Measurements from ENCODE around the gene SLC29A3.
"Not testable (repeated sequence)": the region's sequence is repeated elsewhere in the genome, so short reads cannot be mapped to it uniquely, and the experiment has no call there.

SLC29A3 gene

GRCh38 chr10:71284544-71285179 is 34.4 kb upstream of the SLC29A3 start:
- no peak for DNase-seq

DNA sequence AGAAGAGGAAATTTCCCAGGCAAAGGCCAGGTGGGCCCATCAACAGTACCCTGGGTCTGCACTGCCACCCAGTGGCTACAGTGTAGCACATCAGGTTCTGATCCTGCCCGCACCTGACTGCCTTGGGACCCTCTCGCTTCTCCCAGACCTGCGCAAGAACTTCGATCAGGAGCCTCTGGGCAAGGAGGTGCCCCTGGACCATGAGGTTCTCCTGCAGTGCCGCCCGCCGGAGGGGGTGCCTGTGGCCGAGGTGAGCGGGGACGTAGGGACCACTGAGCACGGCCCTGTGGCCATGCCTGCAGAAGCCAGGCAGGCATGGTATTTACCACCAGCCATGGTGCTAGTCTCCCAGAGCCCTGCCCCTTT is 33.9 kb upstream of the SLC29A3 start:
- no peak for DNase-seq

DNA sequence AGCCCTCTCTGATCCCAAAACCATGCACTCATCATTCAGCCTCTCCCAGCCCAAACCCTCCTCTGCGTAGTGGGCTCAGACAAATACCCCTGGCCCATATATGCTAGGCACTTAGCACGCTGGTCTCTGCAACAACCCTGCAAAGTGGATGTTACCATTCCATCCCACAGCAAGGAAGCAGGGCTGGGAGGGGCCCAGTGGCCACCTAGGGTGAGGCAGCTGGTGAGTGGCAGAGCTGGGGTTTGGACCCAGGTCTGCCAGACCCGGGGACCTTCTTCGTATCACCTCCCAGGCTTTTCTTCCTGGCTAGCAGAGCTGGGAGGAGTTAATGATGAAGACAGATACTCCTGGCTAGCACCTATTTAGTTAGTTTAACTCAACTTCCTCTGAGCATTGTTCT is 33.1 kb upstream of the SLC29A3 start:
- DNase-seq: no peak

DNA sequence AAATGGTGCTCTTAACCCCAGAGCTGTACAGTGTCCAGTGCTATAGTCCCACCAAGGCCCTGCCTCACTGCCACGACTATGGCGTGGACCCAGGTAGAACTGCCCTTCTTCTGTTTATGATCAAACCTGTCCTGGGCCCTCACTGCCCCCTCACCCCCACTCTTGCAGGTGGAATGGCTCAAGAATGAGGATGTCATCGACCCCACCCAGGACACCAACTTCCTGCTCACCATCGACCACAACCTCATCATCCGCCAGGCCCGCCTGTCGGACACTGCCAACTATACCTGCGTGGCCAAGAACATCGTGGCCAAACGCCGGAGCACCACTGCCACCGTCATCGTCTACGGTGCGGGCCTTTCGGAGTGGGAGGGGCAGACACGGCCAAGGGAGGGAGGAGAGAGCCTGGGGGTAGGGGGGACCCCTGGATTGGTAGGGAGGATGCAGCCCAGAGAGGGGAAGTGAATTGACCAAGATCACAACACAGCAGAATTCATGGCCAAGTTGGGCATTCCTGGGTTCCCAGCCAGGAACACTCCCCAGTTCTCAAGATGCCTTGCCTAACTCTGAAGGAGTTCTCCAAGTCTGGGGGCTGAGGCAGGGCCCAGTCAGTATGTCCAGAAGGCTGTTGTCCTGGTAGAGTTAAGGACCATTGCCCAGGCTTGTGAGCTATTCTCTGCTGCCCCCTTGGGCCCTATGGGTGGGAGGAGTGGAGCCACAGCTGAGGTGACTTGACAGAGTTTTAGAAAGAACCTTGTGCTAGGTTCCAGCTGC is 32.4 kb upstream of the SLC29A3 start:
- DNase-seq: no peak

GRCh38 chr10:71287456-71287855 is 31.6 kb upstream of the SLC29A3 start:
- DNase-seq: no peak

DNA sequence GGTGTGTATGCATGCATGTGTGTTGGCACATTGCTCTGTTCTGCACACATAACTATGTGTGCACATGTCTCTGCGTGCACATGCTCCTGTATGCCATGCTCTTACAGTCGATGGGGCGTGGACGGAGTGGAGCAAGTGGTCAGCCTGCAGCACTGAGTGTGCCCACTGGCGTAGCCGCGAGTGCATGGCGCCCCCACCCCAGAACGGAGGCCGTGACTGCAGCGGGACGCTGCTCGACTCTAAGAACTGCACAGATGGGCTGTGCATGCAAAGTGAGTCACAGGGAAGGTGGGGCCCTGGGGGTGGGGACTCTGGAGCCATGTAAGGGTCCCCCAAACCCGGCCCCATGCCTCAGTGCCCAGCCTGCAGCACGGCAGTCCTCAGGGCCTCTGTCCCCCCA is 30.6 kb upstream of the SLC29A3 start:
- no peak for DNase-seq

DNA sequence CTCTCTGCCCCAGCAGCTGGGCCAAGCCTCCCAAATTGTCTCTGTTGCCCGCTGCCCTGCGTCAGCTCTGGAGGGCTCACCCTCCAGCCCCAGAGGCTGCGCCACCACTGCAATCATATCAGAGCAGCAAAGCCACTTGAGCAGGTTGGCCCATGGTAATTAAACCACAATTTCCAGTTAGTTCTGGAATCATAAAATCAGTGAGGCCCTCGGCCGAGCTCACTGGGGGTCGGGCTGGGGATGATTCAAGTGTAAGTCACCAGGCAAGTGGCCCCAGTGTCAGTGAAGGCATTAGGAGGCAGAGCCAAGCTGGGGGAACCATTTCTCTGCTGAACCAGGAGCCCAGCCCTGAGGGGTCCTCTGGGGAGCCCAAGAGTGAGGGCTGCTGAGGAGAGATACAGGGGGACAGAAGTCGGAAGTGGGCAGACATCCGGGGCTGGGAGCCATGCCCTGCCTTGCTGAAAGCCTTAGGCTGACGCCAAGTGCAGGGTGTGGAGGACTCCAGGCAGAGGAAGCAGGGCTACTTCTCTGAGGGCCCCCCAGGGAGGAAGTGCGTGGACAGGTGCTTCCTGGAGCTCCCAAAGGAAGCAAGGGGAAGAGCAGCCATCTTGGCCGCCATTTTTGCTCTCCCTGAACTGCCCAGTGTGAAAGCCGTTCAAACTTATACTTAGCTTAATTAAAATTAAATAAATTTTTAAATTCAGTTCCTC is 29.5 kb upstream of the SLC29A3 start:
- no peak for DNase-seq

DNA sequence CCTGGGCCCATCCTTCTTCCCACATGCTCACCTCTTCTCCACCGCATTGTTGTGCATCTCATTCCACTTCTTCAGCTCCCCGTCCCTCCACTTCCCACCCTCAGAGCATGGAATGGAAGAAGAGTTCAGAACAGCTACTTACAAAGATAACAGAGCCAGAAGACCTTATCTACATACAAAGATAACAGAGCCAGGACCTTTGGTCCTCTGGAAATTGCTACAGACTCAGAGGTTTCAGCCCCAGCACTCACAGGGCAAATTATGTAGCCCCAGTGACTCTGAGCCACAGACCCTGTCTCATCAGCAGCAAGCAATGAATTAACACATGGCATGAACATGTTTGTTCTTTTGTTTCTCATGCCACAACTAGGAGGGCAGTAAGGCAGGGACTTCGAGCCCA is 28.7 kb upstream of the SLC29A3 start:
- no peak for DNase-seq

DNA sequence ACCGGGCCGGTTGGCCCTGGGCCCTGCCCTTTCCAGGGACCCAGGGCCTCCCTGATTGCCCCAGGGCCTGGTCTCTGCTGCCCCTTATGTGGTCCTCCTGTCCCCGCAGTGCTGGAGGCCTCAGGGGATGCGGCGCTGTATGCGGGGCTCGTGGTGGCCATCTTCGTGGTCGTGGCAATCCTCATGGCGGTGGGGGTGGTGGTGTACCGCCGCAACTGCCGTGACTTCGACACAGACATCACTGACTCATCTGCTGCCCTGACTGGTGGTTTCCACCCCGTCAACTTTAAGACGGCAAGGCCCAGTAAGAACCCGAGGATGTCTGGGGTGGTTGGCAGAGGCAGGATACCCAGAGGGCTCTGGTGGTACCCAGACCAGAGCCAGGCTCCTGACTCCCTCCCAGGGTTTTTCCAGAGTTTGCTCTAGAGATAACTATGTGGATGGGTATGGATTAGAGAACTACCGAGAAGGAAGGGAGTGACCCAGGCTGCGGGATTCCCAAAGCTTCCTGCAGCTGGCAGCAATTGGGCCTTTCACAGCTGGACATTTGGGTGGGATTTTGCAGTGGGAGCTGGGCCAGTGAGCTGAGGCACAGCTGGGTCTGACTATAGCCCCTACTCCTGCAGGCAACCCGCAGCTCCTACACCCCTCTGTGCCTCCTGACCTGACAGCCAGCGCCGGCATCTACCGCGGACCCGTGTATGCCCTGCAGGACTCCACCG is 28.1 kb upstream of the SLC29A3 start:
- no peak for DNase-seq

DNA sequence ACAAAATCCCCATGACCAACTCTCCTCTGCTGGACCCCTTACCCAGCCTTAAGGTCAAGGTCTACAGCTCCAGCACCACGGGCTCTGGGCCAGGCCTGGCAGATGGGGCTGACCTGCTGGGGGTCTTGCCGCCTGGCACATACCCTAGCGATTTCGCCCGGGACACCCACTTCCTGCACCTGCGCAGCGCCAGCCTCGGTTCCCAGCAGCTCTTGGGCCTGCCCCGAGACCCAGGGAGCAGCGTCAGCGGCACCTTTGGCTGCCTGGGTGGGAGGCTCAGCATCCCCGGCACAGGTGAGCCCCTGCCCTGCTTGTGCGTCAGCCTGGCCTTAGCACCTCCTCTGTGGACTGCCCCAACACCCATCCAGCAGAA is 27.5 kb upstream of the SLC29A3 start:
- DNase-seq: no peak

GRCh38 chr10:71292624-71293445 is 26.2 kb upstream of the SLC29A3 start:
- no peak for DNase-seq

GRCh38 chr10:71293446-71294084 is 25.5 kb upstream of the SLC29A3 start:
- no peak for DNase-seq

GRCh38 chr10:71294091-71294561 is 24.9 kb upstream of the SLC29A3 start:
- no peak for DNase-seq

GRCh38 chr10:71294856-71295255 is 24.2 kb upstream of the SLC29A3 start:
- no peak for DNase-seq

DNA sequence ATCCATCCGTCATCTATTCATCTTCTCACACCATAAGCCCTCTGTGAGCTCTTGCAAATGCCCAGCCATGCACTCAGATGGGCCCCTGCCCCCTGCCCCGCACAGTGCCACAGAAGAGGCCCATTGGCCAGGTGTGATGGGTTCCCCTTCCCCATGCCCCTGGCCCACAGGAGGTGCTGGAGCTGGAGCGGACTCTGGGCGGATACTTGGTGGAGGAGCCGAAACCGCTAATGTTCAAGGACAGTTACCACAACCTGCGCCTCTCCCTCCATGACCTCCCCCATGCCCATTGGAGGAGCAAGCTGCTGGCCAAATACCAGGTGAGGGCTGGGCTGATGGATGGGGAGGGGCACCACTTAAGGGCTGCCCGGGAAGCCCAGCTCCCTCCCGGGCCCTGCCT is 23.4 kb upstream of the SLC29A3 start:
- DNase-seq: no peak

GRCh38 chr10:71296086-71296485 is 23.0 kb upstream of the SLC29A3 start:
- no peak for DNase-seq

DNA sequence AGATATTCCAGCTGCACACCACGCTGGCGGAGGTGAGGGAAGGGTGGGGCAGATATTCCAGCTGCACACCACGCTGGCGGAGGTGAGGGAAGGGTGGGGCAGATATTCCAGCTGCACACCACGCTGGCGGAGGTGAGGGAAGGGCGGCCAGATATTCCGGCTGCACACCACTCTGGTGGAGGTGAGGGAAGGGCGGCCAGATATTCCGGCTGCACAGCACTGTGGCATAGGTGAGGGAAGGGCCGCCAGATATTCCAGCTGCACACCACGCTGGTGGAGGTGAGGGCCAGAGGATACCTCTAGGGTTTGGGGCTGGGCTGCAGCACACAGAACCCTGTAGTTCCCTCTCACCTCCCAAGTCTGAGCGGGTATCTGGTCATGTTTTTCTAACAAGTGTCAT is 22.2 kb upstream of the SLC29A3 start:
- not testable (repeated sequence) for DNase-seq

DNA sequence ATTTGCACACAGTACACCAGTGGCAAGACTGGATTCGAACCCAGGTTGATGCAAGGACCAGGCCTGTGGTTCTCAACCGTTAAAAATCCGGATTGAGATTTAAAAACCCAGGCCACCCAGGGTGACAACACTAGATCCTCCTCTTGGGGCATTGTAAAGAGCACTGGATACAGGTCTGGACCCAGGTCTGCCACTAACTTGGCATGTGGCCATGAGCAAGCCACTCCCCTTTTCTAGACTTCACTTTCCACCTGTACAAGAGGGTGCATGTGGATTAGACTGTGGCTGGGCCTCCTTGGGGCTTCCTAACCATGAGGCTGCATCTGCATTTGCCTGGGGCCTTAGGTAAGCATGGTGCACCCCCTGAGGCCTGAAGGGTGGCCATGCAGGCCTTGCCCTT is 21.7 kb upstream of the SLC29A3 start:
- DNase-seq: no peak

- no peak for DNase-seq
Observed at GRCh38 chr10:71299071-71299785, 19.8 kb upstream of the SLC29A3 start.

GRCh38 chr10:71300555-71301370 is 18.3 kb upstream of the SLC29A3 start:
- peak; percentile 68 for DNase-seq

Data from NCI-H1105 (cell line).